H1 (cell line): ENCODE measurements around the gene USP13. TPM values are rescaled to one million over a fixed set of nuclear protein-coding genes. Genes with fewer than 3 reads are reported as not detected.

Experiments
- EGR1 ChIP-seq: IDR thresholded peaks from 2 replicates; pipeline ENCODE4 v1.6.1; 2011; ENCODE audit warnings: low read depth, low read length, borderline replicate concordance
- JUND ChIP-seq: IDR thresholded peaks from 2 replicates; pipeline ENCODE4 v1.6.1; 2011; ENCODE audit warnings: mild to moderate bottlenecking, improper control_type of control experiment, low read length
- MAFK ChIP-seq: IDR thresholded peaks from 2 replicates; pipeline ENCODE4 v1.6.1; 2012; ENCODE audit warnings: low read depth, mild to moderate bottlenecking, improper control_type of control experiment, low read length
- MAX ChIP-seq: IDR thresholded peaks from 2 replicates; pipeline ENCODE4 v1.6.1; 2012; ENCODE audit warnings: inconsistent platforms
- NANOG ChIP-seq: IDR thresholded peaks from 2 replicates; pipeline ENCODE4 v1.6.1; 2011; ENCODE audit warnings: low read length, low read depth, mild to moderate bottlenecking, inconsistent platforms; ENCODE audit not compliant: insufficient read depth, poor library complexity, severe bottlenecking
- PHF8 ChIP-seq: fragments of 200-600 bp; sonication (generic); conservative IDR thresholded peaks from 2 replicates; pipeline ENCODE4 v1.7.1; 2012; ENCODE audit warnings: low read depth, mild to moderate bottlenecking, inconsistent platforms, low read length, moderate library complexity
- SP1 ChIP-seq: IDR thresholded peaks from 2 replicates; pipeline ENCODE4 v1.6.1; 2011; ENCODE audit warnings: low read depth, low read length
- polyA plus RNA-seq, 7 experiments: library from polyadenylated mRNA; depleted of rRNA in 3 of 7; stranded (reverse) in 5 of 7; unstranded in 2 of 7; fragments of >200 nt in 5 of 7; fragments of 200-250 nt in 2 of 7; gene quantifications; 1 replicate in 5 of 7; 2 replicates in 1 of 7; 4 replicates in 1 of 7; pipeline versions ENCODE4 v1.2.1 to v1.2.3, GENCODE V29; 2011 to 2013; ENCODE audit warnings: missing spikeins in 2 of 7, mixed read lengths in 2 of 7
- total RNA-seq: library from RNA; stranded (reverse); fragmentation: NEBNext Ultra II Directional; extraction: Animal tissue kit (Norgen Biotek cat#: 25700); gene quantifications from 2 replicates; pipeline ENCODE4 v1.2.1, GENCODE V29; 2021
- TF ChIP-seq, protein P1 (sequence below): fragments of 300-600 bp; sonication (generic); IDR thresholded peaks from 2 replicates; pipeline ENCODE4 v1.7.1; 2012; ENCODE audit warnings: low read length, moderate library complexity, mild to moderate bottlenecking, inconsistent platforms; ENCODE audit not compliant: insufficient replicate concordance
- TF ChIP-seq, protein P2 (sequence below): IDR thresholded peaks from 2 replicates; pipeline ENCODE4 v1.6.1; 2011; ENCODE audit warnings: low read length, improper control_type of control experiment

The USP13 gene
- total and polyA plus RNA-seq, 2 of the 8 experiments (the other 6 are each of a cell fraction or from before 2014, with no cell fraction given): 7.9 to 25.9 TPM

DNA sequence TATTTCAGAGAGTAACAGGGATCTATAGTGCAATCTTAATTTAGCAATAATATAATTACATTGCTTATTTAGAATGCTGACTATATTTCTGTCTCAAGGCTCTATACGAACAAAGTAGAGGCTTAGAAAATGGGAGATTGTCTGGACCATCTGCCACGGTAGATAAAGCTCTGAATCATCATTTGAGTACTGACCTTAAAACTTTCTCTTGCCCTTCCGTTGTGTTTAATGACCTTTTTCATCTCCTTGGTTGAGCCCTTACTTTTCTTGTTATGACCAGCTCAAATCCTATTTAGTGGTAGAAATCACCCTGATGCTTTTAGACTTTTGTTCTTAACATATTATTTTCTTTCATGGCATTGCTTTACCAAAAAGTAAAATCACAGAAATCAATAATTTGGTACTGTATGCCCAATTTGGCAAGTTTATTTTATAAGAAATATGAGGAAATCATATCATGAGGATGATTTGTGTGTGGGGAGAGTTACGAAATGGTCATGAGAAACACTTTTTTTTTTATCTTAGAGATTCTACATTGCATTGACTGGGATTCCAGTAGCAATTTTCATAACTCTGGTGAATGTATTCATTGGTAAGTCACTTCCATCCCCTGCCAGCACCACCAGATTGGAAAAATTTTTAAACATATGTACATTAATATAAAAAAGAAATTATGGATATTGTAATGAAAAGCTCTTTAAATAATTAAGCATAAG lies 37.2 kb upstream of the USP13 start (continued):
- TF ChIP-seq, protein P1, sequence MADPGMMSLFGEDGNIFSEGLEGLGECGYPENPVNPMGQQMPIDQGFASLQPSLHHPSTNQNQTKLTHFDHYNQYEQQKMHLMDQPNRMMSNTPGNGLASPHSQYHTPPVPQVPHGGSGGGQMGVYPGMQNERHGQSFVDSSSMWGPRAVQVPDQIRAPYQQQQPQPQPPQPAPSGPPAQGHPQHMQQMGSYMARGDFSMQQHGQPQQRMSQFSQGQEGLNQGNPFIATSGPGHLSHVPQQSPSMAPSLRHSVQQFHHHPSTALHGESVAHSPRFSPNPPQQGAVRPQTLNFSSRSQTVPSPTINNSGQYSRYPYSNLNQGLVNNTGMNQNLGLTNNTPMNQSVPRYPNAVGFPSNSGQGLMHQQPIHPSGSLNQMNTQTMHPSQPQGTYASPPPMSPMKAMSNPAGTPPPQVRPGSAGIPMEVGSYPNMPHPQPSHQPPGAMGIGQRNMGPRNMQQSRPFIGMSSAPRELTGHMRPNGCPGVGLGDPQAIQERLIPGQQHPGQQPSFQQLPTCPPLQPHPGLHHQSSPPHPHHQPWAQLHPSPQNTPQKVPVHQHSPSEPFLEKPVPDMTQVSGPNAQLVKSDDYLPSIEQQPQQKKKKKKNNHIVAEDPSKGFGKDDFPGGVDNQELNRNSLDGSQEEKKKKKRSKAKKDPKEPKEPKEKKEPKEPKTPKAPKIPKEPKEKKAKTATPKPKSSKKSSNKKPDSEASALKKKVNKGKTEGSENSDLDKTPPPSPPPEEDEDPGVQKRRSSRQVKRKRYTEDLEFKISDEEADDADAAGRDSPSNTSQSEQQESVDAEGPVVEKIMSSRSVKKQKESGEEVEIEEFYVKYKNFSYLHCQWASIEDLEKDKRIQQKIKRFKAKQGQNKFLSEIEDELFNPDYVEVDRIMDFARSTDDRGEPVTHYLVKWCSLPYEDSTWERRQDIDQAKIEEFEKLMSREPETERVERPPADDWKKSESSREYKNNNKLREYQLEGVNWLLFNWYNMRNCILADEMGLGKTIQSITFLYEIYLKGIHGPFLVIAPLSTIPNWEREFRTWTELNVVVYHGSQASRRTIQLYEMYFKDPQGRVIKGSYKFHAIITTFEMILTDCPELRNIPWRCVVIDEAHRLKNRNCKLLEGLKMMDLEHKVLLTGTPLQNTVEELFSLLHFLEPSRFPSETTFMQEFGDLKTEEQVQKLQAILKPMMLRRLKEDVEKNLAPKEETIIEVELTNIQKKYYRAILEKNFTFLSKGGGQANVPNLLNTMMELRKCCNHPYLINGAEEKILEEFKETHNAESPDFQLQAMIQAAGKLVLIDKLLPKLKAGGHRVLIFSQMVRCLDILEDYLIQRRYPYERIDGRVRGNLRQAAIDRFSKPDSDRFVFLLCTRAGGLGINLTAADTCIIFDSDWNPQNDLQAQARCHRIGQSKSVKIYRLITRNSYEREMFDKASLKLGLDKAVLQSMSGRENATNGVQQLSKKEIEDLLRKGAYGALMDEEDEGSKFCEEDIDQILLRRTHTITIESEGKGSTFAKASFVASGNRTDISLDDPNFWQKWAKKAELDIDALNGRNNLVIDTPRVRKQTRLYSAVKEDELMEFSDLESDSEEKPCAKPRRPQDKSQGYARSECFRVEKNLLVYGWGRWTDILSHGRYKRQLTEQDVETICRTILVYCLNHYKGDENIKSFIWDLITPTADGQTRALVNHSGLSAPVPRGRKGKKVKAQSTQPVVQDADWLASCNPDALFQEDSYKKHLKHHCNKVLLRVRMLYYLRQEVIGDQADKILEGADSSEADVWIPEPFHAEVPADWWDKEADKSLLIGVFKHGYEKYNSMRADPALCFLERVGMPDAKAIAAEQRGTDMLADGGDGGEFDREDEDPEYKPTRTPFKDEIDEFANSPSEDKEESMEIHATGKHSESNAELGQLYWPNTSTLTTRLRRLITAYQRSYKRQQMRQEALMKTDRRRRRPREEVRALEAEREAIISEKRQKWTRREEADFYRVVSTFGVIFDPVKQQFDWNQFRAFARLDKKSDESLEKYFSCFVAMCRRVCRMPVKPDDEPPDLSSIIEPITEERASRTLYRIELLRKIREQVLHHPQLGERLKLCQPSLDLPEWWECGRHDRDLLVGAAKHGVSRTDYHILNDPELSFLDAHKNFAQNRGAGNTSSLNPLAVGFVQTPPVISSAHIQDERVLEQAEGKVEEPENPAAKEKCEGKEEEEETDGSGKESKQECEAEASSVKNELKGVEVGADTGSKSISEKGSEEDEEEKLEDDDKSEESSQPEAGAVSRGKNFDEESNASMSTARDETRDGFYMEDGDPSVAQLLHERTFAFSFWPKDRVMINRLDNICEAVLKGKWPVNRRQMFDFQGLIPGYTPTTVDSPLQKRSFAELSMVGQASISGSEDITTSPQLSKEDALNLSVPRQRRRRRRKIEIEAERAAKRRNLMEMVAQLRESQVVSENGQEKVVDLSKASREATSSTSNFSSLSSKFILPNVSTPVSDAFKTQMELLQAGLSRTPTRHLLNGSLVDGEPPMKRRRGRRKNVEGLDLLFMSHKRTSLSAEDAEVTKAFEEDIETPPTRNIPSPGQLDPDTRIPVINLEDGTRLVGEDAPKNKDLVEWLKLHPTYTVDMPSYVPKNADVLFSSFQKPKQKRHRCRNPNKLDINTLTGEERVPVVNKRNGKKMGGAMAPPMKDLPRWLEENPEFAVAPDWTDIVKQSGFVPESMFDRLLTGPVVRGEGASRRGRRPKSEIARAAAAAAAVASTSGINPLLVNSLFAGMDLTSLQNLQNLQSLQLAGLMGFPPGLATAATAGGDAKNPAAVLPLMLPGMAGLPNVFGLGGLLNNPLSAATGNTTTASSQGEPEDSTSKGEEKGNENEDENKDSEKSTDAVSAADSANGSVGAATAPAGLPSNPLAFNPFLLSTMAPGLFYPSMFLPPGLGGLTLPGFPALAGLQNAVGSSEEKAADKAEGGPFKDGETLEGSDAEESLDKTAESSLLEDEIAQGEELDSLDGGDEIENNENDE: no peak
- no peak for TF ChIP-seq PHF8
- no peak for TF ChIP-seq SP1
- TF ChIP-seq JUND: no peak
- TF ChIP-seq, protein P2, sequence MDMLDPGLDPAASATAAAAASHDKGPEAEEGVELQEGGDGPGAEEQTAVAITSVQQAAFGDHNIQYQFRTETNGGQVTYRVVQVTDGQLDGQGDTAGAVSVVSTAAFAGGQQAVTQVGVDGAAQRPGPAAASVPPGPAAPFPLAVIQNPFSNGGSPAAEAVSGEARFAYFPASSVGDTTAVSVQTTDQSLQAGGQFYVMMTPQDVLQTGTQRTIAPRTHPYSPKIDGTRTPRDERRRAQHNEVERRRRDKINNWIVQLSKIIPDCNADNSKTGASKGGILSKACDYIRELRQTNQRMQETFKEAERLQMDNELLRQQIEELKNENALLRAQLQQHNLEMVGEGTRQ: no peak
- TF ChIP-seq MAFK: no peak
- TF ChIP-seq NANOG: no peak
- no peak for TF ChIP-seq MAX
- no peak for TF ChIP-seq EGR1
